ENCODE measurements around the gene CFAP141. TPM values are rescaled to one million over a fixed set of nuclear protein-coding genes. Genes with fewer than 3 reads are reported as not detected.

The CFAP141 gene
- total RNA-seq, 1 experiment from 2014 or later: not detected

GRCh38 chr1:154158307-154159125, 47.6 kb downstream of the CFAP141 start:
- intact Hi-C loops (cut with micrococcal nuclease; ENCODE audit: unreplicated experiment): no loop called here
- CTCF ChIA-PET: interaction anchor here (0.6 kb wide), 2 partner anchors 7 to 19 kb away, joined by 3 to 5 read pairs; no protein-coding TSS in a partner anchor
- Mint-ChIP-seq H3K27me3 (ENCODE audit: unreplicated experiment) (no peaks in the 10 kb centered on the region), H3K36me3 (ENCODE audit: insufficient read depth, unreplicated experiment) (peaks cover 72% of the 10 kb centered on the region), H3K9me3 (ENCODE audit: low read depth, unreplicated experiment) (no peaks in the 10 kb centered on the region), H3K4me3 (ENCODE audit: low read depth, unreplicated experiment) (peak overlapping the region; percentile 28), H3K27ac (ENCODE audit: unreplicated experiment) (peak overlapping the region; percentile 84), H3K4me1 (ENCODE audit: low read depth, unreplicated experiment) (peaks cover 26% of the 10 kb centered on the region)
- no peak for DNase-seq
- no TSS peak for BruUV-seq (replicated peaks)
- TF ChIP-seq, protein P1, sequence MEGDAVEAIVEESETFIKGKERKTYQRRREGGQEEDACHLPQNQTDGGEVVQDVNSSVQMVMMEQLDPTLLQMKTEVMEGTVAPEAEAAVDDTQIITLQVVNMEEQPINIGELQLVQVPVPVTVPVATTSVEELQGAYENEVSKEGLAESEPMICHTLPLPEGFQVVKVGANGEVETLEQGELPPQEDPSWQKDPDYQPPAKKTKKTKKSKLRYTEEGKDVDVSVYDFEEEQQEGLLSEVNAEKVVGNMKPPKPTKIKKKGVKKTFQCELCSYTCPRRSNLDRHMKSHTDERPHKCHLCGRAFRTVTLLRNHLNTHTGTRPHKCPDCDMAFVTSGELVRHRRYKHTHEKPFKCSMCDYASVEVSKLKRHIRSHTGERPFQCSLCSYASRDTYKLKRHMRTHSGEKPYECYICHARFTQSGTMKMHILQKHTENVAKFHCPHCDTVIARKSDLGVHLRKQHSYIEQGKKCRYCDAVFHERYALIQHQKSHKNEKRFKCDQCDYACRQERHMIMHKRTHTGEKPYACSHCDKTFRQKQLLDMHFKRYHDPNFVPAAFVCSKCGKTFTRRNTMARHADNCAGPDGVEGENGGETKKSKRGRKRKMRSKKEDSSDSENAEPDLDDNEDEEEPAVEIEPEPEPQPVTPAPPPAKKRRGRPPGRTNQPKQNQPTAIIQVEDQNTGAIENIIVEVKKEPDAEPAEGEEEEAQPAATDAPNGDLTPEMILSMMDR (IDR thresholded peaks at IDR 0.05; ENCODE audit: unreplicated experiment): no peak

DNA sequence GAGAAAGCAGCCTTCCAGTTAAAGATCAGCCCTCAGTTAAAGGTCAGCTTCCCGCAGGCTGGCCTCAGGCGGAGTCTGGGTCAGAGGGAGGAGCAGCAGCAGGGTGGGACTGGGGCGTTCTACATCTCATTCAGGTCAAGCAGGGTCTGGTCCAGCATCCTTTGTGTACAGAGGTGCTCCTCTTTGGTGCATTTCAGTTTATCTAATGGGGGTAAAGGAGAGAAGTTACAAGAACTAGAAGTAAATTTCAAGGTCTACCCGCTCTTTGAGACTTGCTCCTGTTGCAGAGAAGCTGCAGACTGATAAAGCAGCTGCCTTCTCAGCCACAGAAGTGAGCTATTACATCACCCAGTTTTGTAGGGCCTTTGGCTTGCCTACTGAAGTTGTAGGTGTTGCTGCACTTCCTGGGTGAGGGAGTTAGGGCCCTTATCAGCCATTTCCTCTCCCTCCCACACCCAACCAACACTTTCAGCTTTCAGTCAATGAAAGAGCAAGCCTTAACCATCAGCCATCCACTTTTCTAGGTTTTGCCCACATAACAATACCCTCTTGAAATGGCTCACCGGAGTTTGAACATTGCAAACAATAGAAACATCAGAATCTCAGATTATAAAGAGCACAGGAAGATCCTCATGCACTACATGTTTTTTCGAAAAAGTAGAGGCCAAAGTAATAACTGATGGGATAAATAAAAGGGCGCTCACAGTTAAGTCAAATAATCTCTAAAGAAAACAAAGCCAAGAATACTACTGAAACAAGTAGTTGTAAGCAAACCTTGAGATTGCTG, 48.4 kb downstream of the CFAP141 start:
- CTCF ChIA-PET: interaction anchor here (0.5 to 0.6 kb wide), 3 partner anchors 8 to 77 kb away, joined by 3 to 5 read pairs (median 4); no protein-coding TSS in a partner anchor
- Mint-ChIP-seq H3K27me3 (ENCODE audit: unreplicated experiment) (no peaks in the 10 kb centered on the region), H3K36me3 (ENCODE audit: insufficient read depth, unreplicated experiment) (peaks cover 64% of the 10 kb centered on the region), H3K9me3 (ENCODE audit: low read depth, unreplicated experiment) (no peaks in the 10 kb centered on the region), H3K27ac (ENCODE audit: unreplicated experiment) (peak overlapping the region; percentile 84), H3K4me1 (ENCODE audit: low read depth, unreplicated experiment) (peaks cover 26% of the 10 kb centered on the region), H3K4me3 (ENCODE audit: low read depth, unreplicated experiment) (peak overlapping the region; percentile 28)
- no TSS peak for BruUV-seq (replicated peaks)
- peak; percentile 30 for DNase-seq
- intact Hi-C loops (cut with micrococcal nuclease; ENCODE audit: unreplicated experiment): no loop called here
- TF ChIP-seq, protein P1 (IDR thresholded peaks at IDR 0.05; ENCODE audit: unreplicated experiment): no peak

GRCh38 chr1:154155251-154155650, 50.9 kb downstream of the CFAP141 start:
- H3K9me3 Mint-ChIP-seq (ENCODE audit: low read depth, unreplicated experiment): no peaks in the 10 kb centered on the region
- no peaks in the 10 kb centered on the region for H3K27me3 Mint-ChIP-seq (ENCODE audit: unreplicated experiment)
- H3K36me3 Mint-ChIP-seq (ENCODE audit: insufficient read depth, unreplicated experiment): peaks cover 45% of the 10 kb centered on the region
- peaks cover 26% of the 10 kb centered on the region for H3K4me1 Mint-ChIP-seq (ENCODE audit: low read depth, unreplicated experiment)
- no peak overlapping the region for H3K27ac Mint-ChIP-seq (ENCODE audit: unreplicated experiment)
- CTCF ChIA-PET: interaction anchor here (0.6 kb wide), 1 partner anchor 155 kb away, joined by 7 read pairs; no protein-coding TSS in a partner anchor
- H3K4me3 Mint-ChIP-seq (ENCODE audit: low read depth, unreplicated experiment): no peak overlapping the region
- TF ChIP-seq, protein P1 (IDR thresholded peaks at IDR 0.05; ENCODE audit: unreplicated experiment): no peak
- DNase-seq: no peak
- BruUV-seq (replicated peaks): no TSS peak
- intact Hi-C loops (cut with micrococcal nuclease; ENCODE audit: unreplicated experiment): no loop called here

DNA sequence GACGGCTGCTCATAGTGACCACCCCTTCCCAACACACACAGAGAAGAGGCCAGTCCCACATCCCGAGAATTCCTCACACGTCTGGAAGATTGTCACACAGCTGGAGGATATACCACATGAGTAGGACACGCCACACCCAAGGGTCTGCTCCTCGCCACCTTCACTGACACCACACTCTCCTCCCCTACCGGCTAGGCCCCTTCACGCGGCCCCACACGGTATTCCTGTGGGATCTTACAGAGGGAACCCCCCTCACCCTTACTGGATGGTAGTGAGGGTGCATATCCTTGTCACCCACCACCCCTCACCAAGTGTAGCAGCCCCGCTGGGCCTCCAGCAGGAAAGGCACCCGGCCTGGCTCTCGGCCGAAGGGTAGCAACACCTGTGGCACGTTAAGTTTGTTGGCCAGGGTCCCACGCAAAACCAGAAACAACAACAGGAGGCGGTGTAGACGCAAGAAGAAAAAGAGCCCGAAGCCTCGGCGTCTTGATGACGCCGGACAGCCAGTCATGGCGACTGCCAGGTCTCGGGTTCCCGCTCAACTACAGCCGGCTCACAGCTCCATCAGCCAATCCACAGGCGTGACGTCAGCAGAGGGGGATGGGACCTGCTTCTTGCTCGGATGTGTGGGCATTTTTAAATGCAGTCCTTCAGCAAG, 51.5 kb downstream of the CFAP141 start, which contains the start of gene NUP210L:
Gene NUP210L (minus strand): TSS at position 540 of the 658 bp plus-strand sequence.
- H3K36me3 Mint-ChIP-seq (ENCODE audit: insufficient read depth, unreplicated experiment): peaks cover 41% of the 10 kb centered on the region
- H3K27ac Mint-ChIP-seq (ENCODE audit: unreplicated experiment): no peak within 1 kb of the TSS
- H3K27me3 Mint-ChIP-seq (ENCODE audit: unreplicated experiment): no peaks in the 10 kb centered on the region
- no peak for DNase-seq
- peaks cover 26% of the 10 kb centered on the region for H3K4me1 Mint-ChIP-seq (ENCODE audit: low read depth, unreplicated experiment)
- intact Hi-C loops (cut with micrococcal nuclease; ENCODE audit: unreplicated experiment): no loop called here
- no peaks in the 10 kb centered on the region for H3K9me3 Mint-ChIP-seq (ENCODE audit: low read depth, unreplicated experiment)
- no peak within 1 kb of the TSS for H3K4me3 Mint-ChIP-seq (ENCODE audit: low read depth, unreplicated experiment)
- CTCF ChIA-PET: interaction anchor here (0.6 kb wide), 1 partner anchor 155 kb away, joined by 7 read pairs; no protein-coding TSS in a partner anchor
- TF ChIP-seq, protein P1 (IDR thresholded peaks at IDR 0.05; ENCODE audit: unreplicated experiment): no peak
- no TSS peak for BruUV-seq (replicated peaks)
